NCI-H345 treated with DMSO at 0.1 percent for 48 hours (cell line): ENCODE data around the gene DPP9.
"Not testable (repeated sequence)": the region's sequence is repeated elsewhere in the genome, so short reads cannot be mapped to it uniquely, and the experiment has no call there.

Experiments used
- DNase-seq: peaks from one replicate; lab custom pipeline; 2025; ENCODE audit not compliant: unreplicated experiment; lab: John Stamatoyannopoulos, UW

The DPP9 gene

DNA sequence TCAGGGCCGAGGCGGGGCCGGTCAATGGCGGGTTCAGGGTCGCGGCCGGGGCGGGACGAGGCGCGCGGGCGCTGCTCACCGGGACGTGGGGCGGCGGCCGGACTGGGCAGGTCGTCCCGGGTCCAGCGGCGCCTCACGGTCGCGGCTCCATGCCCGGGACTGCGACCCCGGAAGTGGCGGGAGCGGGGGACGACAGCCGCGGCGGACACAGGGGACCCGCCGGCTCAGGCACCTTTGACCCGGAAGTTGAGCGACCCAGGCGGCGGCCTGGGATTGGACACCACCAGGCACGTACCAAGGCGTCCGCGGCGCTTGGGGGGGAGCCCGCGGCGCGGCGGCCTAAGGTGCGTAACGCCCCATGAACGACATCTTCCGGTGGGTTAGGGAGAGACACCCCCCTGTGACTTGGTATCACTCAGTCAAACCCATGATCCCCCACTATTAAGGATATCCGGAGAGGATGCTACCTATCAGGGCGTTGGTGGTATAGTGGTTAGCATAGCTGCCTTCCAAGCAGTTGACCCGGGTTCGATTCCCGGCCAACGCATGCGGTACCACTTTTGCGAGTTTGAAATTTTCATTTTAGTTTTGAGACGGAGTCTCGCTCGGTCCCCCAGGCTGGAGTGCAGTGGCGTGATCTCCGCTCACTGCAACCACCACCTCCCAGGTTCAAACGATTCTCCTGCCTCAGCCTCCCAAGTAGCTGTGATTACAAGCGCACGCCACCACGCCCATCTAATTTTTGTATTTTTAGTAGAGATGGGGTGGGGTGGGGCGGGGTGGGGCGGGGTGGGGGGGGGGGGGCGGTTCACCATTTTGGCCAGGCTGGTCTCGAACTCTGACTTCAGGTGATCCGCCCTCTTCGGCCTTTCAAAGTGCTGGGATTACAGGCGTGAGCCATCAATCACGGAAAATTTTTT lies at the start of gene DPP9:
Gene DPP9, minus strand, starts transcription at position 248 of the 920 bp plus-strand sequence. CDS start 3,936 bp downstream, outside the sequence.
- peak; percentile 92 for DNase-seq

DNA sequence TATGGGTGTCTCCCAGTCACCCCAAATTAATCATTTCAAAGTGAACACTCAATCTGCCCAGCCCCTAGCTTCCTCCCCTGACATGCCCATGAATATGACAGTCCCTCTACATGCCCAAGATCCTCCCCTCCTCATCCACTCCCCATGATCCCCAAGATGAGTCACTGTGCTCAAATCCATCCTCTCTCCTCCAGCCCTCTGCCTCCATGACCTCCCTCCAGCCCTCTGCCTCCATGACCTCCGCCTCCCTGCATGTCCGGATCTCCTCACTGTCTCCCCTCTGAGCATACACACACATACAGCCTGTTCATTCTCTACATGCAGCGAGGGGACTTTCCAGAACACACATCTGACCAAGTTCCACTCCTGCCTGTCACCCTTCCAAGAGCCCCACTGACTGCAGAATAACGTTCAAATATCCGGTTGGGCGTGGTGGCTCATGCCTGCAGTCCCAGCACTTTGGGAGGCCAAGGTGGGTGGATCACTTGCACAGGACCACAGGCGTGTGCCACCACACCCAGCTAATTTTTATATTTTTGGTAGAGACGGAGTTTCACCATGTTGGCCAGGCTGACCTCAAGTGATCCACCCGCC lies 49.5 kb upstream of the DPP9 start:
- no peak for DNase-seq

DNA sequence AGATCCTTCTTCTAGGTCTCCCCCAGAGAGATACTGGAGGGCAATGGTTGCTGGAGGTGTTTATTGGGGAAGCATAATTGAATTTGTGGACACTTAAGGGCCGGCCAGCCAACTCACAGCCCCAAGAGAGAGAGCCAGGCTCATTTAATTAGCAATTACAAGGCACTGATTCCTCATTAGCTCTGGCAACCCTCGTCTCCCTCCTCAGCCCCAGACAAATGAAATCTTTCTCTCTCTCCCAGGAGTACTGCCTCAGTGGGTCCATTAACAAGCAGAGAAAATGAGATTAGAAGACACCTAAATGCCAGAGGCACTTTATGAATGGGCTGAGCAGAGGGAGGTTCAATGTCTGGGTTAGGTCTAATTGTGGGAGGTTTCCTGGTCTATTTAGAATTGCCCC lies 48.9 kb upstream of the DPP9 start:
- no peak for DNase-seq

DNA sequence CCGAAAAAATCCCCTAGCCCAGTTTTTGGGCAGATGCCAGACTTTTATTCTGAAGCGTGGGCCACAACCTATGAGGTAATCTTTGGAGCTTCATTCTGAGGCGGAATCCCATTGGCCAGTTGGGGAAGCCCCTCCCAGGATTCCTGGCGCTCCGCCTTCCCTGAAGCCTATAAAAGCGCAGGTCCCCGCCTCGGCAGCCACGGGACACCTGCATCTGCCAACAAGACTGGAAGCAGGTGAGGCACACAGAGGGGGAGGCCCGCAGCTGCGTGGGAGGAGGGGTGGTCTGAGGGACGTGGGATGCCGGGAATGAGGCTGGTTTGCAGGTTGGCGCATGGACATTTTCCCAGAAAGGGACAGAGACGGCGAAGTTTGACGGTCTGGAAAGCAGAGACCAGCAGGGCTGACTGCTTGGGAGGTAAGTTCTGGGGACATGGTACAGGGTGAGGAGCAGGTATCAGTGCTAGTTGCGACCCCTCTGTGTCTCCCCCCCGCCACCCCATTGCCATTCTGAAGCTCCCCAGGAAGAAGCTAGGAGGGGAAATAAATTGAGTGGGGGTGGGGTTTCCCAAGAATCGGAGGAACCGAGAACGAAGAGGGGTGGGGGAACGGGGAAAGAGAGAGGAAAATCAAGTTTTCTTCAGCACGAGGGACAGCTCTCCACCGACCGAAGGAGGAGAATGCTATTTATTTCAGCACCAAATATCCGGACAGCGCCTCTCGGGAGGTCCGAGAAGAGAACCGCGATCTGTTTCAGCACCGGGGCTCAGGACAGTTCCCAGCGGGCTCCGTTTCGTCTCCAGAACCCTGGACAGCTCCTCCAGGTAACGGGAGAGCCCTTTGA lies 45.5 kb upstream of the DPP9 start:
- peak; percentile 86 for DNase-seq

DNA sequence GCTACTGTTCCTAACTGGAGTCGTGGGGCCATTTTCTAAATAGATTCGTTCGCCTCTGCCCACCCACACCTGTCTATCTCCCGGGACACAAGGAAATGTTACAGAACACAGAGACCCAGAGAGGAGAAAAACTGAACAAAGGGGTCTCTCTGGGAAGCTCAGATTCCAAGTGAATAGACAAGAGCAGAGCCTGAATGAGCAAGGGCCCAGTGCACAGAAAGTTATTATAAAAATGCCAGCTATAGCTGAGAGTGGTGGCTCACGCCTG lies 40.7 kb upstream of the DPP9 start:
- DNase-seq: no peak

DNA sequence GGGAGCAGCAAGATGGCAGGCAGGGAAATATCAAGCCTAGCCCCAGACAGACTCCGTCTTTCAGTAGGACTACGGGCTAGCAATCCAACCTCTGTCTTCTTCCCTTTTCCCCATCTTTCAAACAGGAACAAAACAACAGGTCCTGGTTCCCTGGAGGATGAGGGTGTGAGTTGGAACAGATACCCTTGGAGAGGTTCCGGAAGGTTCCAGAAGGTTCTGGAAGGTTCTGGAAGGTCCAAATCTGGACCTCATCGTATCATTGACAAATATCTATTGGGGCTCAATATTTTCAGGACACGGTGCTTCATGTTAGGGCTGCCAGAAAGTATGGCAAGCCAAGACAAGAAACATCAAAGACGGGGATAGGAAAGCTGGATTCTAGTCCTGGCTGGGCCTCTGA lies 39.4 kb upstream of the DPP9 start:
- no peak for DNase-seq

DNA sequence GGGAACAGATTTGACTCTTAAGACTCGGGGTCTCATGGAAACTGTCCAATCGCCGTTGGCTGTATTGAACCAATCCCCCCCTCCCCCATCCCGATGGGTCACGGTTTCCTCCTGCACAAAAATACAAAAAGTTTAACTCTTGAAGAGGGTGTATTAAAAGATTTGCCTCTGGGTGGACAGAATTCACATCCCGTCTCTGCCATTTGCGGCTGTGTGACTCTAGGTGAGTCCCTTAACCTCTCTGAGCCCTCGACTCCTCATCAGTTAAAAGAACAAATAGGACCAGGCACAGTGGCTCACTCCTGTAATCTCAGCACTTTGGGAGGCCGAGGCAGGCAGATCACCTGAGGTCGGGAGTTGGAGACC lies 36.6 kb upstream of the DPP9 start:
- DNase-seq: no peak

DNA sequence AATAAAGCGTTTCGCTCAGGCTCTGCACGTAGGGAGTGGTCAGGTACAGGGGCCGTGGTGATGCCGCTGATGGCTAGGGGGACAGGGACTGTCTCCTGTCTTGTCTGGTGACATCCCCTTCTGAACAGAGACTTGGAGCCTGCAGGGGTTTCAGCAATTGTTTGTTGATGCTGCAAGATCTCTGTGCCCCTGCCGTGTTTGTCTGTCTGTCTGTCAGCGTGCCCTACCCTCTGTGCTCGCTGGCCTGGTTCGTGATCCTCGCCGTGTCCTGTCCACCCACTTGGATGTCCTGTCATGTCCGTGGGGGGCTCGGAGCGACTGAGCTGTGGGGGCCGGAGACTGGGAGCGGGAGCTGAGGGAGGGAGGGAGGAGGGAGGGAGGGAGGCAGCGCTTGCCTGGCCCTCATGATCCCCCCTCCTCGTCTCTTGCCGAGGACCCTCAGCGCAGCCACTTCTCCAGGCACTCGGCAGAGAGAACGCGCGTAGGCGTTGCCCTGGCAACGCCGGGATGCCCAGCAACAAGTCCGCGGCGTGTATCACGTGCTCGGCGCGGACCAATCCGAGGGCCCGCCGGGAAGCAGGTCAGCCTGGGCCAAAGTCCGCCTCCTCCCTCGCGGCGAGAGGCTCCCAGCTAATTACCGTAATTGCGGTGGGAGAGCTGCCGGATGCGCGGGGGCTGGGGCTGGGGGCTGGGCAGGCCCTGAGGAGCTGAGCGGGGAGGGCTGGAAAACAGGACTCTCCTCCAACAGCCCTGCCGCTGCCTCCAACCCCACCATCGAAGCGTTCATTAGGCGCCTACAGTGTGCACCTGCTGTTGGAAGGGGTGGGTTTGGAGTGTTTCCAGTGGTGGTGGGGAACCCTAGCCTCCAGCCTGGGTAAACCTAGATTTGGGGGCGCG lies 36.0 kb upstream of the DPP9 start:
- DNase-seq: peak; percentile 90

DNA sequence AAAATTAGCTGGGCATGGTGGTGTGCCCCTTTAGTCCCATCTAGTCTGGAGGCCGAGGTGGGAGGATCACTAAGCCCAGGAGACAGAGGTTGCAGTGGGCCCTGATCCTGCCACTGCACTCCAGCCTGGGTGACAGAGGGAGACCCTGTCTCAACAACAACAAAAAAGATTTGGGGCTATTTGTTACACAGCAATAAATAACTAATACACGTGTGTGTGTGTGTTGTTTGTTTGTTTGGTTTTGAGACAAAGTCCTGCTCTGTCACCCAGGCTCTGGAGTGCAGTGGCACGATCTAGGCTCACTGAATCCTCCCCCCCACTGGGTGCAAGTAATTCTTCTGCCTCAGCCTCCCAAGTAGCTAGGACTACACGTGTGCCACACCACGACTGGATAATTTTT lies 35.0 kb upstream of the DPP9 start:
- no peak for DNase-seq

DNA sequence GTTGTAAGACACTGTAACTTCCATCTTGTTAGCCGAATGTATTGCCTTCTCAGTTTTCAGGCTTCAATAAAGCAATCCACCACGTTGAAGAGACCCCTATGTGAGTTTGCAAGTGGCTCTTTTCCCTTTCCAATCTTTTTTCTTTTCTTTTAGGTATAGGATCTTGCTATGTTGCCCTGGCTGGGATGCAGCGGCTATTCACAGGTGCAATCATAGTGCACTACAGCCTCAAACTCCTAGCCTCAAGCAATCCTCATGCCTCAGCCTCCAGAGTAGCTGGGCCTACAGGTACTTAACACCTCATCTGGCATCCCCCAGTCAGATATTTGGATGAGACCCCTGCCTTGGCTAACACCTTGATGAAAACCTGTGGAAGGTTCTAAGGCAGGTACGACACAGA lies 34.4 kb upstream of the DPP9 start:
- DNase-seq: no peak

DNA sequence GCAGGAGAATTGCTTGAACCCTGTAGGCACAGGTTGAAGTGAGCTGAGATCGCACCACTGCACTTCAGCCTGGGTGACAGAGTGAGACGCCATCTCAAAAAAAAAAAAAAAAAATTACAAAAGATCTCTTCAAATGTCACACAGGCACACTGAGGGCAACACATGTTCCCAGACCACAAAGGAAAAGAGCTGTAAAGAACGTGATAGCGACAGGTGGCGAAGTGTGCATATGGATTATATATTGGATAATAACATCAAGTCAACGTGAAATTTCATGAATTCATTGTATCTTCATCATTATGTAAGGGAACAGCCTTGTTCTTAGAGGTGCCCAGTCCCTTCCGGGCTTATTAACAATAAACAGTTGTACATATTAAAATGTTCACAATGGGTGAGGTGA lies 31.8 kb upstream of the DPP9 start:
- no peak for DNase-seq

DNA sequence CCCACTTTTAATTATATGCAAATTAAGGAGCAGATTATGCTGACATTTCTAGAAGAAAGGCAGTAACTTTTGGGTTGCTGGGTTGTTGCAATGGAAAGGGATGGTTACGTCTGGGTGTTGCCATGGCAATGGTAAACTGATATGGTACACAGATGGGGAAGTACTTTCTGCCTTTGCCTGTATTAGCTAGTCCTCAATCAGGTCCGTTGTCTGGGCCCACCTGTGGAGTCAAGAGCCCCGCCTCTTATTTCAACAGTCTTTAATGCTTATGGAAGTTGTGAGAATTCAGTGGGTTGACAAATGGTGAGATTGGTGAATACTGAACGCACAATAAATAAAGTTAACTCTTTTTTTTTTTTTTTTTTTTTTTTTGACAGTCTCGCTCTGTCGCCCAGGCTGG lies 30.6 kb upstream of the DPP9 start:
- DNase-seq: no peak

DNA sequence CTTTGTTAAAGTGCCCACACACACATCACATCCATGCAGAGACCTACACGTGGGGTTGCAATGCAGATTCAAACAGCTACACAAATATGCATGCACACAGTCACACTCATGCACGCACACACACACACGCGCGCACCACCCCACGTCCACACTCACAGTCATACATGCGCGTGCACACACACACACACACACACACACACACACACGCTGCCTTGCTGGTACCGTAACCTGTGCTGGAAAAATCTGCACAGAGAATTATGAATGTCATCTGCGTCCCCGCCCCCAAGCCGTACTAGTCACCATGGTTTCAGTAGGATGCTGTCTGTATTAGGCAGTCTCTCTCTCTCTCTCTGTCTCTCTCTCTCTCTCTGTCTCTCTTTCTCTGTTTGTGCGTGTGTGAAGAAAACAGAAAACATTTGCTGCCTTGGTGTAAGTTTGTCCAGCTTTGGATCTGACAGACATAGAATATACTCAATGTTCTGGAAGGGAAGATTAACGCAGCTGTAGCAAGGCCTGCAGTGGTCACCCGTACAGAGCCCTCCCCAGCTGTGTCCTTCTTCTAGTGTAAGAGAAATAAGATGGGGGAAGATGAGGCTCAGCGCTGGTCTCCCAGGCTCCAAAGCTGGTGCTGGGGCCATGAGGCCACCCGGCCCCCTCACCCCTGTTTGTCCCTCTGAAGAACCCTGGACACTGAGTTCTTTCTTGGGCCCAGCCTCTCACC lies 26.4 kb upstream of the DPP9 start:
- DNase-seq: no peak

DNA sequence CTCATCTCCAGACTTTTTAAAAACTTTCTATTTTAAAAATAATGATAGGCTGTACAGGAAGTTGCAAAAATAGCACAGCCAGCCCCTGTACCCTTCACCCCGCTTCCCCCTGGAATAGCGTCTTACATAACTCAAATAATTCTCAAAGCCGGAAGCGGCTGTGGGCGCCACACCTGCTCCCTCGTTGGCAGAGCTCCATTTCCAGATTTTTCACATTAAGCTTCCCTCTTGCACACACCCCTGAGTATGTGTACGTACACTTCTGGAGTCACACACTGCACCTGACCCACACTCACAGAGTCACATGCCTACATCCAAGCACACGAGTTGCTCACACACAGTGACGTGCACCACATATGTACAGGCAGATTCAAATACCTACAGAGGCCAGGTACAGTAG lies 24.9 kb upstream of the DPP9 start:
- no peak for DNase-seq

DNA sequence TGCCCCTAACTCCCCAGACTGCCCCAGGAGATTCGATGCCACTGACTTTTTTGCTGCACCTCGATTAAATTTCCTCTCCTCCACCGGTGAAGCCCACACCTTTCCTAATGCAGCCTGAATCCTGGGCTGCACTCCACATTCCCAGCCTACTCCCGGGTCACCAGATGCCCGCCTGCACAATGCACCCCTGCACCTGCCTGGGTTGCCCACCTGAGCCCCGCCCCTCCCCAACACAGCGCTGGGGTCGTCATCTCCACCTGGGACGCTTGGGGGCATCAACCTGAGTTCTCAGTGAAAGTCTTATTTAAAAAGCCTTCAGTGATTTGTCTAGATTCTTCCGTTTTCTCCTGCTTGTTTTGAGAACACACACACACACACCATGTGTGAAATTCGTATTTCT lies 24.5 kb upstream of the DPP9 start:
- no peak for DNase-seq

DNA sequence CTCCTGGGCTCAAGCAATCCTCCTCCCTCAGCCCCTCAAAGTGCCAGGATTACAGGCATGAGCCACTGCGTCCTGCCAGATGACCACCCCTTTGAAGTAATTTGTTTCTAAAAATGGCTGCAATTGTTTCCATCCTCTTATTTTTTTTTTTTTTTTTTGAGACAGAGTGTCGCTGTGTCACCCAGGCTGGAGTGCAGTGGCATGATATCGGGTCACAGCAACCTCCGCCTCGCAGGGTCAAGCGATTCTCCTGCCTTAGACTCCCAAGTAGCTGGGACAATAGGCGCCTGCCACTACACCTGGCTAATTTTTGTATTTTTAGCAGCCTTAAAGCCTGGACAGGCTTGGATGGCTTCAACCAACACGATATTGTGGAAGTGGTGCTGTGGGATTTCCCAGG lies 22.3 kb upstream of the DPP9 start:
- no peak for DNase-seq

DNA sequence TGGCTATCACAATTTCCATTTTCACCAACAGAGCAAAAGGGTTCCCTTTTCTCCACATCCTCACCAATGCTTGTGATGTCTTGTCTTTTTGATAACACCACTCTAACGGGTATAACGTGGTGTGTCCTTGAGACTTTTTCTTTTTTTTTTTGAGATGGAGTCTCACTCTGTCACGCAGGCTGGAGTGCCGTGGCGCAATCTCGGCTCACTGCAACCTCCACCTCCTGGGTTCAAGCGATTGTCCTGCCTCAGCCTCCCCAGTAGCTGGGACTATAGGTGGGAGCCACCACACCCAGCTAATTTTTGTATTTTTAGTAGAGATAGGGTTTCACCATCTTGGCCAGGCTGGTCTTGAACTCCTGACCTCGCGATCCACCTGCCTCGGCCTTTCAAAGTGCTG lies 21.5 kb upstream of the DPP9 start:
- not testable (repeated sequence) for DNase-seq

DNA sequence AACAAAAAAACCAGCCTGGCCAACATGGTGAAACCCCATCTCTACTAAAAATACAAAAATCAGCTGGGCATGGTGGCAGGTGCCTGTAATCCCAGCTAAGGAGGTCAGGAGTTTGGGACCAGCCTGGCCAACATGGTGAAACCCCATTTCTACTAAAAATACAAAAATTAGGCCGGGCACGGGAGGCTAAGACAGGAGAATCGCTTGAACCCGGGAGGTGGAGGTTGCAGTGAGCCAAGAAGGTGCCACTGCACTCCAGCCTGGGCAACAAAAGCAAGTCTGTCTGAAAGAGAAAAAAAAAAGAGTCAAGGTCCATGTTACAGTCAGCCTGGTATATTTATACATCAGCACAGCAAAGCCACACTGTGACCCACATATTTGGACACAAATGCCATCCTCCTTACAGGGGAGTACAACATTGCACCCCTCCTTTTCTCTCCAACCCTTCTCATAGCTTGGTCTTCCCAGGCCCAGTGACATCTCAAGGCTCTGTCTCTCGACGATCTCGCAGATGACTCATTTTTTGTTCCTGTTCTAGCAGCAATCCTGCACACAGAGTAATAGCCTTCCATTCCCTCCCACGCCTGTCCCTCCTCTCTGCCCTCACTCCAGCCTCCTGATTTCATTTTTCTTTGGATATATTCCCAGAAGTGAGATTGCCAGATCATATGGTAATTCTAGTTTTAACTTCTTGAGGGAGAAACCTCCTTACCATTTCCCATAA lies 21.0 kb upstream of the DPP9 start:
- no peak for DNase-seq

DNA sequence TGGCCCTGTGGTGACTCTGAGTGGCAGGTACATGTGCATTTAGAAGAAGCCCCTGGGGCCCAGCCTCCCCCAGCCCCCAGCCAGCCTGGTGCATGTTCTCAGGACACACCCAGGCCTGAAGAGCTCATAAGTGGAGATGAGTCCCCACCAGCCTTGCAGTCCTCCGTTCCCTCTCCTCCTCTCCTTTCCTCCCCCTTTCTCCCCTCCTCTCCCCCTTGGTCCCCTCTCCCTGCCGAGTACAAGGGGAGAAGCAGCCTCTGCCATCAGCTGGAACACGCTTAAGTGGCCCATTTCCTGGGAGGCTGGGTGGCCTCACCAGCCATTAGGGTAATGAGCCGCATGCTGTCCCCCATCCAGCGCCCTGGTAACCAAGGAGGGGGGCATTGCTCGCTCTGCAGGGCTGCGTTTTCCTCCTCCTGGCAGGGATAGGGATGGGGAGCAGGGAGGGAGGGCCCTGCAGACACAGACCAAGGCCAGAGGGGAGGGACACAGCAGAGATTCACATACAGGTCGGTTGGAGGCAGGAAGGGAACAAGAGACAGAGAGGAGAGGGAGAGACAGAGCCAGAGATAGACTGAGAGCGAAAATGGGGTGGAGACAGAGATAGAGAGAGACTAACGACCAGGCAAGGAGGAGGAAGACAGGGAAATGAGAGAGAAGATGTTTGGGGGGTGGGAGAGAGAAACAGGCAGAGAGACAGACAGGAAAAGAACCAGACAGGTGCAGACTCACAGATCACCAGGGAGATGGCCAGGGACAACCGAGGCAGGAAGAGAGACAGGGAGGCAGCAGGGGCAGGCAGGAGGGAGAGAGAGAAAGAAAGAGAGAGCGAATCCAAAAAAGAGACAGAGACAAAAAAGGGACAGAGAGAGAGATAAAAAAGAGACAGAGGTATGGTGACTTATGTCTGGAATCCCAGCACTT lies 19.3 kb upstream of the DPP9 start:
- peak; percentile 24 for DNase-seq
